ACC112 (cell line): ENCODE measurements around the gene C19orf81.

Experiments
- H2AFZ ChIP-seq: fragments of 200-600 bp; sonication (generic); one replicate; pipeline ENCODE4 v1.6.0; 2017; ENCODE audit warnings: antibody characterized with exemption, low read length; ENCODE audit not compliant: unreplicated experiment
- H3K27ac ChIP-seq: fragments of 200-600 bp; sonication (generic); 2 replicates; pipeline ENCODE4 v1.5.1; 2014; ENCODE audit warnings: low read depth, mild to moderate bottlenecking, antibody characterized with exemption, low read length, moderate library complexity
- H3K27me3 ChIP-seq: fragments of 200-600 bp; sonication (generic); 2 replicates; pipeline ENCODE4 v1.6.1; 2014; ENCODE audit warnings: mild to moderate bottlenecking, antibody characterized with exemption, low read length, moderate library complexity, mixed read lengths; ENCODE audit not compliant: insufficient read depth
- H3K36me3 ChIP-seq: fragments of 200-600 bp; sonication (generic); 2 replicates; pipeline ENCODE4 v1.6.1; 2016; ENCODE audit warnings: mild to moderate bottlenecking, antibody characterized with exemption, low read length, moderate library complexity, mixed read lengths; ENCODE audit not compliant: insufficient read depth
- H3K4me1 ChIP-seq: fragments of 200-600 bp; sonication (generic); one replicate; pipeline ENCODE4 v1.6.1; 2016; ENCODE audit warnings: low read length, mixed read lengths; ENCODE audit not compliant: insufficient read depth, unreplicated experiment, control insufficient read depth
- H3K4me3 ChIP-seq: fragments of 200-600 bp; sonication (generic); 2 replicates; pipeline ENCODE4 v1.5.1; 2014; ENCODE audit warnings: mild to moderate bottlenecking, low read depth, low read length
- H3K79me2 ChIP-seq: fragments of 200-600 bp; sonication (generic); one replicate; pipeline ENCODE4 v1.6.0; 2016; ENCODE audit warnings: low read length; ENCODE audit not compliant: control insufficient read depth, unreplicated experiment, insufficient read depth

The C19orf81 gene

GRCh38 chr19:50646074-50646807, 3.0 kb upstream of the C19orf81 start:
- Histone ChIP-seq H3K79me2 (no peaks in the 10 kb centered on the region), H3K36me3 (no peaks in the 10 kb centered on the region), H3K27ac (no peak overlapping the region), H3K4me3 (no peak overlapping the region), H3K27me3 (peaks cover 20% of the 10 kb centered on the region), H3K4me1 (no peaks in the 10 kb centered on the region), H2AFZ (no peak overlapping the region)

- no peak overlapping the region for H3K27ac ChIP-seq
- H3K4me1 ChIP-seq: no peaks in the 10 kb centered on the region
- no peaks in the 10 kb centered on the region for H3K36me3 ChIP-seq
- H3K4me3 ChIP-seq: no peak overlapping the region
- H2AFZ ChIP-seq: no peak overlapping the region
- H3K79me2 ChIP-seq: no peaks in the 10 kb centered on the region
- H3K27me3 ChIP-seq: peaks cover 26% of the 10 kb centered on the region
Measured at GRCh38 chr19:50647879-50648615, 1.2 kb upstream of the C19orf81 start.

- Histone ChIP-seq H3K4me3 (no peak overlapping the region), H3K4me1 (no peaks in the 10 kb centered on the region), H3K79me2 (no peaks in the 10 kb centered on the region), H3K27ac (no peak overlapping the region), H2AFZ (no peak overlapping the region), H3K27me3 (peaks cover 26% of the 10 kb centered on the region), H3K36me3 (no peaks in the 10 kb centered on the region)
Measured at GRCh38 chr19:50648659-50649058, 586 bp upstream of the C19orf81 start.

- no peaks in the 10 kb centered on the region for H3K36me3 ChIP-seq
Measured at GRCh38 chr19:50651174-50651573, 1.9 kb downstream of the C19orf81 start.

GRCh38 chr19:50652722-50653121, 3.5 kb downstream of the C19orf81 start:
- H3K4me1 ChIP-seq: no peaks in the 10 kb centered on the region
- H3K36me3 ChIP-seq: no peaks in the 10 kb centered on the region
- no peak overlapping the region for H3K27ac ChIP-seq
- no peak overlapping the region for H2AFZ ChIP-seq
- no peaks in the 10 kb centered on the region for H3K79me2 ChIP-seq
- peaks cover 23% of the 10 kb centered on the region; the same call in 1 of the 2 replicates for H3K27me3 ChIP-seq
- H3K4me3 ChIP-seq: no peak overlapping the region

More at GRCh38 chr19:50651174-50651573, 1.9 kb downstream of the C19orf81 start:
- no peak overlapping the region for H3K27ac ChIP-seq
- peaks cover 23% of the 10 kb centered on the region; the same call in 1 of the 2 replicates for H3K27me3 ChIP-seq
- H3K79me2 ChIP-seq: no peaks in the 10 kb centered on the region
- no peak overlapping the region for H2AFZ ChIP-seq
- H3K4me1 ChIP-seq: no peaks in the 10 kb centered on the region
- no peak overlapping the region for H3K4me3 ChIP-seq

GRCh38 chr19:50654882-50655281, 5.6 kb downstream of the C19orf81 start:
- no peak overlapping the region for H2AFZ ChIP-seq
- no peaks in the 10 kb centered on the region for H3K4me1 ChIP-seq
- H3K79me2 ChIP-seq: no peaks in the 10 kb centered on the region
- H3K4me3 ChIP-seq: no peak overlapping the region
- H3K27ac ChIP-seq: no peak overlapping the region
- H3K36me3 ChIP-seq: no peaks in the 10 kb centered on the region
- peaks cover 24% of the 10 kb centered on the region; the same call in 1 of the 2 replicates for H3K27me3 ChIP-seq

GRCh38 chr19:50657222-50657669, 8.0 kb downstream of the C19orf81 start:
- Histone ChIP-seq H3K27ac (peak overlapping the region; percentile 51; the same call in 1 of the 2 replicates), H3K27me3 (peaks cover 32% of the 10 kb centered on the region; the same call in 1 of the 2 replicates)

GRCh38 chr19:50657712-50658440, 8.6 kb downstream of the C19orf81 start:
- peak overlapping the region; percentile 51; the same call in 1 of the 2 replicates for H3K27ac ChIP-seq
- H3K4me3 ChIP-seq: peak overlapping the region; percentile 77
- H3K79me2 ChIP-seq: no peaks in the 10 kb centered on the region
- H3K27me3 ChIP-seq: peaks cover 28% of the 10 kb centered on the region; the same call in 1 of the 2 replicates
- H3K36me3 ChIP-seq: no peaks in the 10 kb centered on the region
- H2AFZ ChIP-seq: peak overlapping the region; percentile 29
- no peaks in the 10 kb centered on the region for H3K4me1 ChIP-seq

More at GRCh38 chr19:50657222-50657669, 8.0 kb downstream of the C19orf81 start:
- H3K79me2 ChIP-seq: no peaks in the 10 kb centered on the region
- H3K36me3 ChIP-seq: no peaks in the 10 kb centered on the region
- H3K4me3 ChIP-seq: peak overlapping the region; percentile 67
- H2AFZ ChIP-seq: no peak overlapping the region
- no peaks in the 10 kb centered on the region for H3K4me1 ChIP-seq

- no peaks in the 10 kb centered on the region for H3K4me1 ChIP-seq
- no peaks in the 10 kb centered on the region for H3K36me3 ChIP-seq
- peak overlapping the region; percentile 32 for H2AFZ ChIP-seq
- peaks cover 21% of the 10 kb centered on the region; the same call in 1 of the 2 replicates for H3K27me3 ChIP-seq
- H3K4me3 ChIP-seq: peak overlapping the region; percentile 77
- H3K79me2 ChIP-seq: no peaks in the 10 kb centered on the region
- peak overlapping the region; percentile 49; the same call in 1 of the 2 replicates for H3K27ac ChIP-seq
Measured at GRCh38 chr19:50658441-50659317, 9.4 kb downstream of the C19orf81 start.
